Gastroesophageal sphincter (tissue), 3 donors: ENCODE results near the gene EGFR.

ENCODE experiments used
- POLR2A ChIP-seq, 2 donors: fragments of 450-650 bp; IDR thresholded peaks; one replicate each; pipeline ENCODE4 v1.6.1; 2017; ENCODE audit warnings: antibody characterized with exemption in 2 of 2, mild to moderate bottlenecking in 2 of 2, moderate library complexity in 1 of 2
- TF ChIP-seq, protein P1 (sequence below), 4 experiments: fragments of 200-600 bp in 2 of 4; fragments of 450-650 bp in 2 of 4; sonication (generic) in 1 of 4; IDR thresholded peaks; one replicate each; pipeline ENCODE4 v1.5.1; 2017 to 2019; ENCODE audit warnings: antibody characterized with exemption in 4 of 4, mild to moderate bottlenecking in 2 of 4, moderate library complexity in 2 of 4

DNA sequence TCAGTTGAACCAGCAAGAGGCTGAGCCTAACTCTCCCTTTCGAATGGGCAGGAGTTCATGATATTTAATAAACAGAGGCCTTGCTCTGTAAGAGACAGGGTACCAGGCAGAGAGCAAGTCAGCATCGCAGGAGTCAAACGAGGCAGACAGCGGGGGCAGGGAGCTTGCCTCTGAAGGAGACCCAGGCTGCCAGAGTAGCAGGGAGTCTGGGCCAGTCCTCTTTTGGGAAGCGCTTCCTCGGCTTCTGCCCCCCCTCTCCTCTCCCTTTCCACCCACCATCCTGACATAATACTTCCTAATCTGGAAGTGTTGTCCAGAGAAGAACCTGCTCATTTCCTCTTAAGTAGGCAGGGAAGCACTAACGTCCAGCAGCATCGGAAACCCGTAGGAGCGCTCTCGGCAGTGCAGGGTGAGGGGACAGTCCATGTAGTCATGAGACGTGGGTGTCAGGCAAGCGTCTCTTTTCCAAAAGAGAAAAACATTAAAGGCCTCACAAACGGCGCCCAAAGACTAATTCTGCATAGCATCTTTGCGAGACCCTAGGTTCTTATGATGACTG is 171.1 kb downstream of the EGFR start:
- TF ChIP-seq, protein P1, sequence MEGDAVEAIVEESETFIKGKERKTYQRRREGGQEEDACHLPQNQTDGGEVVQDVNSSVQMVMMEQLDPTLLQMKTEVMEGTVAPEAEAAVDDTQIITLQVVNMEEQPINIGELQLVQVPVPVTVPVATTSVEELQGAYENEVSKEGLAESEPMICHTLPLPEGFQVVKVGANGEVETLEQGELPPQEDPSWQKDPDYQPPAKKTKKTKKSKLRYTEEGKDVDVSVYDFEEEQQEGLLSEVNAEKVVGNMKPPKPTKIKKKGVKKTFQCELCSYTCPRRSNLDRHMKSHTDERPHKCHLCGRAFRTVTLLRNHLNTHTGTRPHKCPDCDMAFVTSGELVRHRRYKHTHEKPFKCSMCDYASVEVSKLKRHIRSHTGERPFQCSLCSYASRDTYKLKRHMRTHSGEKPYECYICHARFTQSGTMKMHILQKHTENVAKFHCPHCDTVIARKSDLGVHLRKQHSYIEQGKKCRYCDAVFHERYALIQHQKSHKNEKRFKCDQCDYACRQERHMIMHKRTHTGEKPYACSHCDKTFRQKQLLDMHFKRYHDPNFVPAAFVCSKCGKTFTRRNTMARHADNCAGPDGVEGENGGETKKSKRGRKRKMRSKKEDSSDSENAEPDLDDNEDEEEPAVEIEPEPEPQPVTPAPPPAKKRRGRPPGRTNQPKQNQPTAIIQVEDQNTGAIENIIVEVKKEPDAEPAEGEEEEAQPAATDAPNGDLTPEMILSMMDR (IDR thresholded peaks at IDR 0.05) = no peak
- TF ChIP-seq POLR2A (IDR thresholded peaks at IDR 0.05) = no peak
